ENCODE results near the gene MRGPRX3.

- peak; percentile 64; the same call in 1 of the 2 replicates for TF ChIP-seq ZNF317 (CRISPR knock-in tag; IDR thresholded peaks at IDR 0.05)
- peak; percentile 38 to 88; a peak in 3 of 4 replicates for TF ChIP-seq POLR2A (IDR thresholded peaks at IDR 0.05; ENCODE audit: insufficient read depth in 1 of 2, low read depth in 2 of 2, low read length in 2 of 2)
- TF ChIP-seq ZNF75D (CRISPR knock-in tag; IDR thresholded peaks at IDR 0.05; ENCODE audit: borderline replicate concordance) = peak; percentile 56; the same call in 1 of the 2 replicates
- no peak for TF ChIP-seq MAZ (IDR thresholded peaks at IDR 0.05; ENCODE audit: borderline replicate concordance, low read depth, low read length)
- TF ChIP-seq MAZ (CRISPR knock-in tag; IDR thresholded peaks at IDR 0.05; ENCODE audit: low read depth) = peak; percentile 68; the same call in 1 of the 2 replicates
- no peak for TF ChIP-seq TGIF2 (CRISPR knock-in tag; IDR thresholded peaks at IDR 0.05)
- peak; percentile 98 for TF ChIP-seq CTCF (CRISPR knock-in tag; IDR thresholded peaks at IDR 0.05)
- no peak for TF ChIP-seq ZNF577 (CRISPR knock-in tag; IDR thresholded peaks at IDR 0.05; ENCODE audit: borderline replicate concordance, low read depth)
- no peak for TF ChIP-seq FOXA1 (IDR thresholded peaks at IDR 0.05)
- TF ChIP-seq FOXA1 (CRISPR knock-in tag; IDR thresholded peaks at IDR 0.05) = no peak
Observed at GRCh38 chr11:18105802-18106574, 26.4 kb upstream of the MRGPRX3 start, which contains the start of gene SAAL1.

All from HepG2 (cell line).